Measurements from ENCODE around the gene ZCCHC17. TPM values are rescaled to one million over a fixed set of nuclear protein-coding genes. Genes with fewer than 3 reads are reported as not detected.
A peak's percentile ranks its signal among the peaks of the same experiment; 100 is the strongest.

The ZCCHC17 gene
- total RNA-seq, 2 experiments from 2014 or later, result 20.9 to 21.0 TPM

DNA sequence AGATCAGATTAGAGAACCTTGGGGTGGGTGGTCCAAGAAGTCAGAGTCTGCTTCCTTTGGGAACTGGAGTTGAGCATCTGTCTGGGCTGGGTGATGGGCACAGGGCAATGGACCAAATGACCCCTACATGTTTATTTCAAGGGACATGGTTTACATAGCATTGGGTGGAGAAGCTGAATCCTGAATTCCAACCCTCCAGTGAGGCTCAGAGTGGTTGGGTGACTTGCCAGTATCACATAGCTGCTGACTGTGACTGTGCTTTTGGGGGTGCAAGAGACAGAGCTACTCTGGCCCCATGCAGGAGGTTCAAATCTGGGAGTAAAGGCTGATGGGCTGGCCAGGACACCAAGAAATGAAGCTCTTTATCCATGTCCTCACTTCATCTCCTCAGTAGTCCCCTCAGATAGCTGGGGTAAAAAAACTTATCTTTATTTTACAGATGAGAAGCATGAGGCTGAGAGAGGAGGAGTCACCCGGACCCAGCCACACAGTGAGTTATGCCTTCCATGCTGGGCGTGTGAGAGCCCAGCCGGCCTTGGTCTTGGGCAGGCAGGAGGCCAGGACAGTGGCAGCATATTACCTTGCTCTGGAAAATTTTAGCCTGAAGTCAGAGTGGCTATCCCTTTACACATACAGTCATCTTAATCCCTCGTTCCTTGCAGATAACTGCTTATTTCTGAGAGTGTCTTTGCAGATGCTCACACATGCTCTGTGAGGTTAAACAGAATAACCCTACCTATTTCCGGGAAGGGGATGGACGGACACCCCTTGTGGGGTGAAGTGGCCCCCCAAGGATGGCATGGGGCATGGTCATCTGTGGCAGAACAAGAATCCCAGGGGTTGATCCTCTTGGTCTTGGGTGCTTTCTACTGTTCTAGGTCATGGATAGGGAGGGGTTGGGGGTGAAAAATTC is 113.4 kb downstream of the ZCCHC17 start:
- Mint-ChIP-seq H3K36me3 (ENCODE audit: low read depth) (no peaks in the 10 kb centered on the region), H3K4me3 (no peak overlapping the region), H3K4me1 (peaks cover 10% of the 10 kb centered on the region), H3K27ac (no peak overlapping the region), H3K9me3 (no peaks in the 10 kb centered on the region), H3K27me3 (peaks cover 52% of the 10 kb centered on the region)
- POLR2A ChIA-PET, result interaction anchor here (0.6 kb wide), 1 partner anchor 35 kb away, joined by 3 read pairs; no protein-coding TSS in a partner anchor
- CTCF ChIA-PET, result no interaction called here
- DNase-seq, result no peak

DNA sequence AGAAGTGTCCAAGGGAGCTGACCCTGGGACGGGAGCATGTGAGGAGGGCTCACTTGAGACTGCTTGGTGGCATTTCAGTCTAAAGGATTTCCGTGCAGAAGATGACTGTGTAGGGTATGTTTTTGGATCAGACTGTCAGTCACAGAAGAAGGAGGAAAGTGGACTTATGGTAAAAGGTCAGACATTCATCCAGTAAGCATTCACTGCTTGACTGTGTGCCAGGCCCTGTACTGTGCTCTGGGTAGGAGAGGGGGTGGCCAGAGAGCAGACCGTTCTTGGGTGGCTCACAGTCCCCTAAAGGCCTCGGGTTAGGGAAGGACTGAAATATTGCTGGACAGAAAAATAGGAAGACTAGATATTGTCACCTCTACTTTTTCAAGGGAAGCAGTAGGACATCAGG is 114.0 kb downstream of the ZCCHC17 start:
- no peak overlapping the region for H3K4me3 Mint-ChIP-seq
- CTCF ChIA-PET, result interaction anchor here (1.7 kb wide), 1 partner anchor 16 kb away, joined by 9 read pairs; no protein-coding TSS in a partner anchor
- peaks cover 59% of the 10 kb centered on the region for H3K27me3 Mint-ChIP-seq
- H3K9me3 Mint-ChIP-seq, result no peaks in the 10 kb centered on the region
- no peak for DNase-seq
- no peak overlapping the region for H3K27ac Mint-ChIP-seq
- no peaks in the 10 kb centered on the region for H3K36me3 Mint-ChIP-seq (ENCODE audit: low read depth)
- H3K4me1 Mint-ChIP-seq, result peaks cover 10% of the 10 kb centered on the region
- POLR2A ChIA-PET, result no interaction called here

DNA sequence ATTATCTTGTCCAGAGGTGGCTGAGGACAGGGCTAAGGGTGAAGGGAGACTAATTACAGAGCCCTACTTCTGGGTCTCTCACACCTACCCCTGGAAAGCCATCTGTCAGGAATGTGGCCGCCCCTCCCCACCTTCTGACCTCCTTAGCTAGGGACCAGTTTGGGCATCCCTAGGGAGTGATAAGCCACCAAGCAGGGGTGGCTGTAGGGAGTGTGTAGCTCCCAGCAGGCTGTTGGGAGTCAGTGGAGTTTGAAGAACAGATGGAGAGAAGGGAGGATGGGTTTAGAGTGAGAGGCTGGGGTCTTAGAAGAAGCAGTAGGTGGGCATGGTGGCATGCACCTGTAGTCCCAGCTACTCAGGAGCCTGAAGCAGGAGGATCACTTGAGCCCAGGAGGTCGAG is 115.4 kb downstream of the ZCCHC17 start:
- peaks cover 10% of the 10 kb centered on the region for H3K4me1 Mint-ChIP-seq
- peaks cover 66% of the 10 kb centered on the region for H3K27me3 Mint-ChIP-seq
- peak overlapping the region; percentile 12 for H3K4me3 Mint-ChIP-seq
- no peak for DNase-seq
- no peaks in the 10 kb centered on the region for H3K9me3 Mint-ChIP-seq
- ChIA-PET POLR2A (no interaction called here), CTCF (interaction anchor here (1.7 kb wide), 1 partner anchor 17 kb away, joined by 9 read pairs; no protein-coding TSS in a partner anchor)
- no peak overlapping the region for H3K27ac Mint-ChIP-seq
- H3K36me3 Mint-ChIP-seq (ENCODE audit: low read depth), result no peaks in the 10 kb centered on the region

DNA sequence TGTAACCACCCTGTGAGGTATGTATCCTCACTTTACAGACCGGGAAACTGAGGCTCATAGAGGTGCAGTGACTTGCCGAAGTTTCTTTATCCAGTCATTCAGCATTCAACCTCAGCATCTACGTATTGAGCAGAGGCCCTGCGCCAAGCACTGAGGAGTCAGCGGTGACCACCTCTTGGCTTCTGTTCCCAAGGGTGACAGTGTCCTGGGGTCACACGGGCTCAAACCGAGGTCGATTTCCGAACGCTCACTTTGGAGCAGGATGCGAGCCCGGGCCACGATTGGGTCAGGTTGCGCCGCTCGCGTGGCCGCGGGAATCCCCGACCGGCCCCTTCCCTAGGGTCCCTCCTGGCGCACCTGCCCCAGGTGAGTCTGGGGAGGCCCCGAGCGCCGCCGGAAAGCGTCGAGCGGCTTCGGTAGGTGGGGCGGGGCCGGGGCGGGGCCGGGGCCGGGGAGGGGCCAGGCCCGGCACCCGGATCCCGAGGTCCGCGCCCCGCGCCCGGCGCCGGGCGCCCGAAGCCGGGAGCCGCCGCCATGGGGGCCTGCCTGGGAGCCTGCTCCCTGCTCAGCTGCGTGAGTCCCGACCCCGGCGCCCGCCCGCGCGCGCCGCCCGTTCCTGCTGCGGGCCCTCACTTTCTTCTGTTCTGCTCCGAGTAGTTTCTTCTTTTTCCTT is 116.0 kb downstream of the ZCCHC17 start, which contains the start of gene SERINC2:
Gene SERINC2 (plus strand): TSS at position 482 of the 673 bp plus-strand sequence. CDS start 53 bp downstream, at position 535.
- peak within 1 kb of the TSS; percentile 69 for H3K4me3 Mint-ChIP-seq
- no peaks in the 10 kb centered on the region for H3K9me3 Mint-ChIP-seq
- ChIA-PET POLR2A (interaction anchor here (1.0 to 1.6 kb wide), 2 partner anchors 19 to 116 kb away, joined by 3 to 5 read pairs; partner anchors contain the start of genes SNRNP40 and ZCCHC17), CTCF (interaction anchor here (1.7 kb wide), 1 partner anchor 18 kb away, joined by 9 read pairs; no protein-coding TSS in a partner anchor)
- DNase-seq, result peak; percentile 27
- no peak within 1 kb of the TSS for H3K27ac Mint-ChIP-seq
- peaks cover 70% of the 10 kb centered on the region for H3K27me3 Mint-ChIP-seq
- H3K4me1 Mint-ChIP-seq, result peaks cover 10% of the 10 kb centered on the region
- no peaks in the 10 kb centered on the region for H3K36me3 Mint-ChIP-seq (ENCODE audit: low read depth)

DNA sequence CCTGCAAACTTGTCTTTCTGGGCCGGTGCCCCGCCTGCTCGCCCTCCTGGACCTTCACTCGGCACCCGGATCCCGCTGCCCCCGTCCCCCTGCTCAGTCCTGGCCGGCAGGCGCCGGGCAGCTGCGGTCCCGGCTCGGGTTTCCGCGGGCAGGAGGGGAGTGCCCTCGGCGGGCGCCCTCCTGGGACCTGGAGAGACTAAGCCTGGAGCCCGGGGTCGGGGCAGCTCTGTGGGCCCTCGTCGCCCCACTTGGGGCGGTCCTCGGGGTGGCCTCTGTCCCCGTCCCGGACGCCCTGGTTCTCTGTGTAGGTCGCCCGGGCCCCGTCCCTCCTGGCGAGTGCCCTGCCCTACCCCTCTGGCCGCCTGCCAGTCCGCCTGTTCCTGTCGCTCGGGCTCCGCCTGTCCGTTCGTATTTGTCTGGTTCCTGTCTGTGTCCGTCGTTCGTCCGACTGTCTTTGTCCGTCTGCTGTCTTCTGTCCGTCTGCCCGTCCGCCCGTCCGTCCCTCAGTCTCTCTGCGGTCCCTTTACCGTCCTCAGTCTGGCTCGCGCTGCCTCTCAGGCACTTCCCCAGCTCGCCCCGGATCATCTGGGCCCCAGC is 116.7 kb downstream of the ZCCHC17 start:
- DNase-seq, result no peak
- CTCF ChIA-PET, result interaction anchor here (1.0 kb wide), 1 partner anchor 9 kb away, joined by 3 read pairs; no protein-coding TSS in a partner anchor
- H3K27me3 Mint-ChIP-seq, result peaks cover 68% of the 10 kb centered on the region

More for the DNA sequence above, 116.7 kb downstream of the ZCCHC17 start:
- Mint-ChIP-seq H3K9me3 (no peaks in the 10 kb centered on the region), H3K4me3 (peak overlapping the region; percentile 69), H3K36me3 (ENCODE audit: low read depth) (no peaks in the 10 kb centered on the region), H3K4me1 (peaks cover 10% of the 10 kb centered on the region), H3K27ac (no peak overlapping the region)
- POLR2A ChIA-PET, result interaction anchor here (1.0 to 1.6 kb wide), 2 partner anchors 19 to 117 kb away, joined by 3 to 5 read pairs; partner anchors contain the start of genes SNRNP40 and ZCCHC17

Other genes starting within 250 kb of the ZCCHC17 start
- gene PUM1, start 231.3 kb upstream of the ZCCHC17 start, total RNA-seq, result 10 to 100 TPM; 86.8 to 87.4 TPM
- gene NKAIN1, start 57.1 kb upstream of the ZCCHC17 start, total RNA-seq, result not detected
- gene SNRNP40, start 244 bp upstream of the ZCCHC17 start, total RNA-seq, result 10 to 100 TPM; 75.7 to 78.0 TPM
- not detected for gene FABP3, start 76.0 kb downstream of the ZCCHC17 start, total RNA-seq
- gene SERINC2, start 116.2 kb downstream of the ZCCHC17 start, total RNA-seq, result under 1 TPM; 0.10 to 0.13 TPM

Measured in activated CD4-positive, alpha-beta memory T cell treated with anti-CD3 and anti-CD28 coated beads, Interleukin-2, amount 10 ng/mL, durations not matched to agents 7 days and 5 days (primary cell).